Right hindlimb (tissue), 1 donor: ENCODE results near the gene CCDC63.
"Not testable (repeated sequence)": the region's sequence is repeated elsewhere in the genome, so short reads cannot be mapped to it uniquely, and the experiment has no call there.

ENCODE experiments used
- DNase-seq: peaks from one replicate; pipeline ENCODE4 v3.0.0-alpha.2; 2018

The CCDC63 gene

GRCh38 chr12:110844551-110845338, 2.0 kb upstream of the CCDC63 start:
- no peak for DNase-seq

- DNase-seq: no peak
These were observed 1.5 kb upstream of the CCDC63 start for GRCh38 chr12:110845339-110845682.

- DNase-seq: no peak
These were observed 1.6 kb downstream of the CCDC63 start for GRCh38 chr12:110848314-110848923.

- DNase-seq: no peak
These were observed 2.4 kb downstream of the CCDC63 start for GRCh38 chr12:110849221-110849620.

- no peak for DNase-seq
These were observed 3.1 kb downstream of the CCDC63 start for GRCh38 chr12:110849748-110850403.

- DNase-seq: no peak
These were observed 4.0 kb downstream of the CCDC63 start for GRCh38 chr12:110850762-110851161.

GRCh38 chr12:110853836-110854235, 7.0 kb downstream of the CCDC63 start:
- peak; percentile 68 for DNase-seq

- no peak for DNase-seq
These were observed 9.8 kb downstream of the CCDC63 start for GRCh38 chr12:110856542-110856941.

- DNase-seq: no peak
These were observed 10.7 kb downstream of the CCDC63 start for GRCh38 chr12:110857528-110857927.

GRCh38 chr12:110857954-110858353, 11.2 kb downstream of the CCDC63 start:
- DNase-seq: not testable (repeated sequence)

GRCh38 chr12:110858848-110859247, 12.1 kb downstream of the CCDC63 start:
- no peak for DNase-seq

- no peak for DNase-seq
These were observed 14.1 kb downstream of the CCDC63 start for GRCh38 chr12:110860833-110861296.

GRCh38 chr12:110861729-110862128, 14.9 kb downstream of the CCDC63 start:
- DNase-seq: no peak

- DNase-seq: no peak
These were observed 15.5 kb downstream of the CCDC63 start for GRCh38 chr12:110862329-110862728.

- DNase-seq: no peak
These were observed 16.4 kb downstream of the CCDC63 start for GRCh38 chr12:110863161-110863560.

- no peak for DNase-seq
These were observed 18.7 kb downstream of the CCDC63 start for GRCh38 chr12:110865521-110865920.

- no peak for DNase-seq
These were observed 22.2 kb downstream of the CCDC63 start for GRCh38 chr12:110869026-110869425.

GRCh38 chr12:110869803-110870202, 23.0 kb downstream of the CCDC63 start:
- no peak for DNase-seq

GRCh38 chr12:110872100-110872499, 25.3 kb downstream of the CCDC63 start:
- DNase-seq: no peak

- DNase-seq: no peak
These were observed 27.6 kb downstream of the CCDC63 start for GRCh38 chr12:110874351-110874750.

GRCh38 chr12:110874781-110875180, 28.0 kb downstream of the CCDC63 start:
- no peak for DNase-seq

- DNase-seq: no peak
These were observed 33.9 kb downstream of the CCDC63 start for GRCh38 chr12:110880651-110881050.

- no peak for DNase-seq
These were observed 36.5 kb downstream of the CCDC63 start for GRCh38 chr12:110883251-110883650.
